PC-3 (cell line): ENCODE measurements around the gene UBXN10. TPM values are rescaled to one million over a fixed set of nuclear protein-coding genes. Genes with fewer than 3 reads are reported as not detected.
"Not testable (repeated sequence)": the region's sequence is repeated elsewhere in the genome, so short reads cannot be mapped to it uniquely, and the experiment has no call there.

ENCODE experiments used
- ATAC-seq: fragments of 200-7000 bp; cut with Tn5 transposase; 2 replicates; pipeline ENCODE4 v1.9.1; 2020; ENCODE audit warnings: mild to moderate bottlenecking, moderate library complexity
- BruUV-seq: library from RNA; stranded (reverse); fragments of 400-500 nt; replicated peaks from 2 replicates; lab custom pipeline; 2021; lab: Mats Ljungman, UMichigan
- CTCF ChIA-PET: fragments of 300-600 bp; sonication (Branson Sonifier 250); formaldehyde crosslinking; loops from one replicate; lab custom pipeline; 2022; ENCODE audit warnings: antibody characterized with exemption; lab: Charles Lee
- POLR2A ChIA-PET: fragments of 300-600 bp; sonication (Branson Sonifier 250); formaldehyde crosslinking; loops from one replicate; lab custom pipeline; 2022; ENCODE audit warnings: antibody characterized with exemption; ENCODE audit not compliant: unreplicated experiment; lab: Charles Lee
- DNase-seq: peaks from one replicate; pipeline ENCODE4 v3.0.0-alpha.2; 2015
- H2AFZ ChIP-seq: fragments of 300-600 bp; sonication (generic); 2 replicates; pipeline ENCODE4 v1.6.0; 2016; ENCODE audit warnings: antibody characterized with exemption, low read length
- H3F3A ChIP-seq: fragments of 300-600 bp; sonication (generic); one replicate; pipeline ENCODE4 v1.6.0; 2017; ENCODE audit warnings: antibody characterized with exemption, low read length, control low read depth, mild to moderate bottlenecking; ENCODE audit not compliant: unreplicated experiment
- H3K27ac ChIP-seq: fragments of 300-600 bp; sonication (generic); 2 replicates; pipeline ENCODE4 v1.5.1; 2016; ENCODE audit warnings: mild to moderate bottlenecking, low read length
- H3K27me3 ChIP-seq: fragments of 300-600 bp; sonication (generic); 2 replicates; pipeline ENCODE4 v1.6.1; 2016; ENCODE audit warnings: low read length, mixed read lengths
- H3K36me3 ChIP-seq: fragments of 300-600 bp; sonication (generic); 2 replicates; pipeline ENCODE4 v1.6.1; 2016; ENCODE audit warnings: low read depth, mixed run types, low read length, mixed read lengths
- H3K4me1 ChIP-seq: fragments of 300-600 bp; sonication (generic); 2 replicates; pipeline ENCODE4 v1.5.1; 2016; ENCODE audit warnings: low read length; ENCODE audit not compliant: insufficient read depth
- H3K4me2 ChIP-seq: fragments of 300-600 bp; sonication (generic); 2 replicates; pipeline ENCODE4 v1.6.0; 2016; ENCODE audit warnings: low read length
- H3K4me3 ChIP-seq: fragments of 300-600 bp; sonication (generic); 2 replicates; pipeline ENCODE4 v1.5.1; 2016; ENCODE audit warnings: mild to moderate bottlenecking, low read length, mixed read lengths
- H3K79me2 ChIP-seq: fragments of 300-600 bp; sonication (generic); 2 replicates; pipeline ENCODE4 v1.6.1; 2017; ENCODE audit warnings: low read length, mixed read lengths
- H3K9ac ChIP-seq: fragments of 300-600 bp; sonication (generic); 2 replicates; pipeline ENCODE4 v1.6.0; 2016; ENCODE audit warnings: mild to moderate bottlenecking, low read length
- H3K9me2 ChIP-seq: fragments of 300-600 bp; sonication (generic); replicated peaks from 2 replicates; pipeline ENCODE4 v1.6.1; 2016; ENCODE audit warnings: mixed run types, low read length, mixed read lengths
- H3K9me3 ChIP-seq: fragments of 300-600 bp; sonication (generic); 2 replicates; pipeline ENCODE4 v1.6.1; 2016; ENCODE audit warnings: low read length, mixed read lengths
- H4K20me1 ChIP-seq: fragments of 300-600 bp; sonication (generic); 2 replicates; pipeline ENCODE4 v1.6.1; 2016; ENCODE audit warnings: low read length, mixed read lengths
- EZH2 ChIP-seq: fragments of 300-600 bp; sonication (generic); IDR thresholded peaks from one replicate; pipeline ENCODE4 v1.6.1; 2017; ENCODE audit warnings: antibody characterized with exemption, mild to moderate bottlenecking, low read length; ENCODE audit not compliant: unreplicated experiment
- EZH2phosphoT487 ChIP-seq: fragments of 300-600 bp; sonication (generic); IDR thresholded peaks from 2 replicates; pipeline ENCODE4 v1.6.1; 2018; ENCODE audit warnings: mild to moderate bottlenecking, antibody characterized with exemption, low read length, borderline replicate concordance
- intact Hi-C: fragments of 100-400 bp; cut with micrococcal nuclease; formaldehyde crosslinking; loops from 2 replicates; pipeline ENCODE4 v1.9.0; 2023
- total RNA-seq: library from RNA; depleted of rRNA; stranded (reverse); fragments of >200 nt; gene quantifications from 2 replicates; pipeline ENCODE4 v1.2.3, GENCODE V29; 2014
- TF ChIP-seq, protein P1 (sequence below): fragments of 300-600 bp; sonication (generic); conservative IDR thresholded peaks from 2 replicates; pipeline ENCODE4 v1.5.1; 2017; ENCODE audit warnings: antibody characterized with exemption, low read depth, mild to moderate bottlenecking, low read length

Gene UBXN10
- total RNA-seq, 1 experiment from 2014 or later = not detected

DNA sequence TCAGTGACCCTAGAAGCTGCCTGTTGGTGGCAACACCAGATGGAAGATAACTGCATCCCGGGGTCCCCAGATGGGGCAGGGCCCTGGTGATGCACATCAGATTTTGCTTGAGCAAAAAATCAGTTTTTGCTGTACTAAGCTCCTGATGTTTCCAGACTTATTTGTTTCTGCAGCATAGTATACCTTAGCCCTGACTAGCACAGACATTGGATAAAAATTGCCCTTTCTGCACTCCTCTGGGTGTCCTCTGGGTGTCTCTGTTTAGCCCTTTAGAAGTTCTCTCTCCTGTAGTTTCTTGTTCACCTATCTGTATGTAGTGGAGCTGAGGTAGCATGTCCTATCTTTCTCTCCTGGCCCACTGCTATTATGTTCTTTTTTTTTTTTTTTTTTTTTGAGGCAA is 30.7 kb downstream of the UBXN10 start:
- intact Hi-C loops = loop anchor here (1.0 kb wide), 2 partner anchors 214 to 277 kb away; no protein-coding TSS in a partner anchor
- no peak overlapping the region for H2AFZ ChIP-seq
- peaks cover 20% of the 10 kb centered on the region for H3K4me1 ChIP-seq
- no peaks in the 10 kb centered on the region for H3K36me3 ChIP-seq
- ATAC-seq (peak; percentile 62), DNase-seq (peak; percentile 71)
- H3K4me2 ChIP-seq = no peak overlapping the region
- no peaks in the 10 kb centered on the region for H3F3A ChIP-seq
- CTCF ChIA-PET = interaction anchor here (0.6 to 1.2 kb wide), 4 partner anchors 45 to 278 kb away, joined by 3 to 8 read pairs (median 4); no protein-coding TSS in a partner anchor
- H3K27me3 ChIP-seq = no peaks in the 10 kb centered on the region
- H3K9ac ChIP-seq = no peak overlapping the region
- H3K9me2 ChIP-seq = no peaks in the 10 kb centered on the region
- POLR2A ChIA-PET = no interaction called here
- no TSS peak for BruUV-seq
- no peaks in the 10 kb centered on the region for H3K9me3 ChIP-seq
- no peaks in the 10 kb centered on the region for H3K79me2 ChIP-seq
- TF ChIP-seq EZH2 (no peak), EZH2phosphoT487 (no peak)
- TF ChIP-seq, protein P1, sequence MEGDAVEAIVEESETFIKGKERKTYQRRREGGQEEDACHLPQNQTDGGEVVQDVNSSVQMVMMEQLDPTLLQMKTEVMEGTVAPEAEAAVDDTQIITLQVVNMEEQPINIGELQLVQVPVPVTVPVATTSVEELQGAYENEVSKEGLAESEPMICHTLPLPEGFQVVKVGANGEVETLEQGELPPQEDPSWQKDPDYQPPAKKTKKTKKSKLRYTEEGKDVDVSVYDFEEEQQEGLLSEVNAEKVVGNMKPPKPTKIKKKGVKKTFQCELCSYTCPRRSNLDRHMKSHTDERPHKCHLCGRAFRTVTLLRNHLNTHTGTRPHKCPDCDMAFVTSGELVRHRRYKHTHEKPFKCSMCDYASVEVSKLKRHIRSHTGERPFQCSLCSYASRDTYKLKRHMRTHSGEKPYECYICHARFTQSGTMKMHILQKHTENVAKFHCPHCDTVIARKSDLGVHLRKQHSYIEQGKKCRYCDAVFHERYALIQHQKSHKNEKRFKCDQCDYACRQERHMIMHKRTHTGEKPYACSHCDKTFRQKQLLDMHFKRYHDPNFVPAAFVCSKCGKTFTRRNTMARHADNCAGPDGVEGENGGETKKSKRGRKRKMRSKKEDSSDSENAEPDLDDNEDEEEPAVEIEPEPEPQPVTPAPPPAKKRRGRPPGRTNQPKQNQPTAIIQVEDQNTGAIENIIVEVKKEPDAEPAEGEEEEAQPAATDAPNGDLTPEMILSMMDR = peak; percentile 75
- H3K27ac ChIP-seq = no peak overlapping the region
- H4K20me1 ChIP-seq = no peaks in the 10 kb centered on the region
- no peak overlapping the region for H3K4me3 ChIP-seq

- H3K9ac ChIP-seq, H3K4me1 ChIP-seq, CTCF ChIA-PET, H3K79me2 ChIP-seq, H3K4me3 ChIP-seq, intact Hi-C loops, H4K20me1 ChIP-seq, ATAC-seq, H3K9me3 ChIP-seq, DNase-seq, H3K27ac ChIP-seq, POLR2A ChIA-PET, H3K27me3 ChIP-seq, H3K36me3 ChIP-seq, H3K4me2 ChIP-seq, H3K9me2 ChIP-seq, H3F3A ChIP-seq, BruUV-seq, H2AFZ ChIP-seq: not testable (repeated sequence)
These were observed 33.2 kb downstream of the UBXN10 start for GRCh38 chr1:20219053-20219452.

DNA sequence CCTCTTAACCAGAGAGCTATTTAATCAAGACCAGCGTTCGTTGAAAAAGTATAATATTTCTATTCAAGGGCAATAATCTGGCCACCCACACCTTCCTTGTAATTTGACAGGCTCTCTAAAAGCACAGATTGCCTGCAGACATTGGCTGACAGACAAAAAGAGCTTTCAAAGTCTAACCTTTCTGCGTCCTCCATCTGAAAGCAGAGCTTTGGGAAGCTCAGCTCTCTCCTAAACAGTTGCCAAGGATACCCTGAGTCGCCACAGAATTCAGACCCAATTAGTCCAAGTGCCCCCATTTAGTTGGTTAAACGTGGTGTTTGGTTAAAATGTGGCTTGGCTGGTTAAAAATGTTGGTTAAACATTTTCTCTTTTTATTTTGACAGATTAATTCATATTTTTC is 34.1 kb downstream of the UBXN10 start:
- TF ChIP-seq EZH2phosphoT487 = no peak
- TF ChIP-seq, protein P1 = no peak
- TF ChIP-seq EZH2 = no peak
- no peak for ATAC-seq
- ChIA-PET POLR2A (no interaction called here), CTCF (interaction anchor here (0.6 kb wide), 1 partner anchor 15 kb away, joined by 3 read pairs; no protein-coding TSS in a partner anchor)
- Histone ChIP-seq H3K9ac (no peak overlapping the region), H4K20me1 (no peaks in the 10 kb centered on the region), H3K4me3 (no peak overlapping the region), H3K27ac (no peak overlapping the region), H3K36me3 (no peaks in the 10 kb centered on the region), H3K9me3 (no peaks in the 10 kb centered on the region), H3K9me2 (no peaks in the 10 kb centered on the region), H3K79me2 (no peaks in the 10 kb centered on the region), H3F3A (no peaks in the 10 kb centered on the region), H3K4me1 (no peaks in the 10 kb centered on the region), H3K4me2 (no peak overlapping the region), H3K27me3 (no peaks in the 10 kb centered on the region), H2AFZ (no peak overlapping the region)
- no peak for DNase-seq
- no TSS peak for BruUV-seq
- intact Hi-C loops = no loop called here
